ENCODE data around the gene YTHDF1.

- TF ChIP-seq POLR2A (IDR thresholded peaks at IDR 0.05): no peak
- no peak for TF ChIP-seq POLR2AphosphoS5 (IDR thresholded peaks at IDR 0.05)
- TF ChIP-seq, protein P1, sequence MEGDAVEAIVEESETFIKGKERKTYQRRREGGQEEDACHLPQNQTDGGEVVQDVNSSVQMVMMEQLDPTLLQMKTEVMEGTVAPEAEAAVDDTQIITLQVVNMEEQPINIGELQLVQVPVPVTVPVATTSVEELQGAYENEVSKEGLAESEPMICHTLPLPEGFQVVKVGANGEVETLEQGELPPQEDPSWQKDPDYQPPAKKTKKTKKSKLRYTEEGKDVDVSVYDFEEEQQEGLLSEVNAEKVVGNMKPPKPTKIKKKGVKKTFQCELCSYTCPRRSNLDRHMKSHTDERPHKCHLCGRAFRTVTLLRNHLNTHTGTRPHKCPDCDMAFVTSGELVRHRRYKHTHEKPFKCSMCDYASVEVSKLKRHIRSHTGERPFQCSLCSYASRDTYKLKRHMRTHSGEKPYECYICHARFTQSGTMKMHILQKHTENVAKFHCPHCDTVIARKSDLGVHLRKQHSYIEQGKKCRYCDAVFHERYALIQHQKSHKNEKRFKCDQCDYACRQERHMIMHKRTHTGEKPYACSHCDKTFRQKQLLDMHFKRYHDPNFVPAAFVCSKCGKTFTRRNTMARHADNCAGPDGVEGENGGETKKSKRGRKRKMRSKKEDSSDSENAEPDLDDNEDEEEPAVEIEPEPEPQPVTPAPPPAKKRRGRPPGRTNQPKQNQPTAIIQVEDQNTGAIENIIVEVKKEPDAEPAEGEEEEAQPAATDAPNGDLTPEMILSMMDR (IDR thresholded peaks at IDR 0.05): no peak
- no peak for TF ChIP-seq EP300 (IDR thresholded peaks at IDR 0.05)
These were observed 68.4 kb downstream of the YTHDF1 start for GRCh38 chr20:63147532-63147931.

Measured in upper lobe of left lung (tissue), 4 donors.